Rectal smooth muscle tissue (tissue), 1 donor: Measurements from ENCODE around the gene BAZ2B.

Experiments used
- H3K27ac ChIP-seq: one replicate; pipeline ENCODE4 v1.7.0; 2013; ENCODE audit warnings: low read depth, low read length, inconsistent platforms
- H3K27me3 ChIP-seq: one replicate; pipeline ENCODE4 v1.7.0; 2013; ENCODE audit warnings: low read length; ENCODE audit not compliant: control insufficient read depth, insufficient read depth
- H3K36me3 ChIP-seq: one replicate; pipeline ENCODE4 v1.7.0; 2013; ENCODE audit warnings: low read length; ENCODE audit not compliant: control insufficient read depth, insufficient read depth
- H3K4me1 ChIP-seq: one replicate; pipeline ENCODE4 v1.7.0; 2013; ENCODE audit warnings: low read length; ENCODE audit not compliant: control insufficient read depth, insufficient read depth
- H3K4me3 ChIP-seq: one replicate; pipeline ENCODE4 v1.7.0; 2013; ENCODE audit warnings: low read length
- H3K9ac ChIP-seq: one replicate; pipeline ENCODE4 v1.7.0; 2013; ENCODE audit warnings: low read length

BAZ2B gene

GRCh38 chr2:159501743-159502142 lies 114.6 kb downstream of the BAZ2B start:
- Histone ChIP-seq H3K4me3 (no peak overlapping the region), H3K27me3 (no peaks in the 10 kb centered on the region), H3K27ac (no peak overlapping the region), H3K9ac (no peak overlapping the region), H3K36me3 (no peaks in the 10 kb centered on the region), H3K4me1 (no peaks in the 10 kb centered on the region)

GRCh38 chr2:159497847-159498246 lies 118.5 kb downstream of the BAZ2B start:
- Histone ChIP-seq H3K4me3 (no peak overlapping the region), H3K27ac (no peak overlapping the region)

GRCh38 chr2:159497256-159497655 lies 119.1 kb downstream of the BAZ2B start:
- Histone ChIP-seq H3K27me3 (no peaks in the 10 kb centered on the region), H3K4me1 (no peaks in the 10 kb centered on the region), H3K27ac (no peak overlapping the region), H3K4me3 (no peak overlapping the region), H3K9ac (no peak overlapping the region), H3K36me3 (no peaks in the 10 kb centered on the region)

More at GRCh38 chr2:159497847-159498246, 118.5 kb downstream of the BAZ2B start:
- Histone ChIP-seq H3K9ac (no peak overlapping the region), H3K4me1 (no peaks in the 10 kb centered on the region), H3K36me3 (no peaks in the 10 kb centered on the region), H3K27me3 (no peaks in the 10 kb centered on the region)

DNA sequence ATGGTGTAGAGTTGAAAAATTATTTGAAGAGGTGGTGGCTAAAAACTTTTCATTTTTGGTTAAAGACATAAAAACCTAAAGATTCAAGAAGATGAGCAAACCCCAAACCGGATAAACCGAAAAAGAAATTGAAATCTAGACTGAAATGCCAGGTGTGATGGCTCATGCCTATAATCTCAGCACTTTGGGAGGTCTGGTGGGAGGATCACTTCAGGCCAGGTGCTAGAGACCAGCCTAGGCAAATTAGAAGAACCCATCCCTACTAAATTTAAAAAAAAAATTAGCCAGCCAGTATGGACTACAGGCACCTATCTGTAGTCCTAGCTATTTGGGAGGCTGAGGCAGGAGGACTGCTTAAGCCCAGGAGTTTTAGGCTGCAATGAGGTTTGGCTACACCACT lies 126.9 kb downstream of the BAZ2B start:
- H3K9ac ChIP-seq, result no peak overlapping the region
- H3K4me1 ChIP-seq, result no peaks in the 10 kb centered on the region
- H3K4me3 ChIP-seq, result no peak overlapping the region
- H3K27me3 ChIP-seq, result no peaks in the 10 kb centered on the region
- no peaks in the 10 kb centered on the region for H3K36me3 ChIP-seq
- H3K27ac ChIP-seq, result no peak overlapping the region

- no peaks in the 10 kb centered on the region for H3K27me3 ChIP-seq
- H3K9ac ChIP-seq, result no peak overlapping the region
- no peak overlapping the region for H3K4me3 ChIP-seq
- H3K27ac ChIP-seq, result no peak overlapping the region
- H3K4me1 ChIP-seq, result no peaks in the 10 kb centered on the region
- no peaks in the 10 kb centered on the region for H3K36me3 ChIP-seq
These were observed 131.8 kb downstream of the BAZ2B start for GRCh38 chr2:159484532-159484931.

DNA sequence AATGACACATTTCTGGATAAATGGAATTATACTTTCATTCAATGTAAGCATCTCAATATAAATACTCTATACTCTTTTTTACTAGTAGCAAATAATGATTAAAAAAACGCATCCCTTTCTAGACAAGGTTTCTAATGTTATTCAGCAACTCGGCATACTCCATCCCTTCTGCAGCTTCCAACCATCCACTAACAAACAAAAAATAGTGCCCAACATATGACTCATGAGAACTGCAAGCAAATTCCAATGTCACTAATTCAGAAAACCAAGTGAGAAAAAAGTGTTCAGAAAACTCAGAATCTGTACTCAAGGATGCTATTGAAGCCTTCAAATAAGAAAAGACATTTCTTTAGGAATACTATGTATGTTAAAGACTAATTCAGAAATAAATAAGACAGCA lies 140.0 kb downstream of the BAZ2B start:
- Histone ChIP-seq H3K4me1 (no peaks in the 10 kb centered on the region), H3K27ac (no peak overlapping the region), H3K9ac (no peak overlapping the region), H3K27me3 (no peaks in the 10 kb centered on the region), H3K36me3 (no peaks in the 10 kb centered on the region), H3K4me3 (no peak overlapping the region)

GRCh38 chr2:159475793-159476192 lies 140.6 kb downstream of the BAZ2B start:
- Histone ChIP-seq H3K27me3 (no peaks in the 10 kb centered on the region), H3K4me3 (no peak overlapping the region), H3K27ac (no peak overlapping the region), H3K36me3 (no peaks in the 10 kb centered on the region), H3K9ac (no peak overlapping the region), H3K4me1 (no peaks in the 10 kb centered on the region)

DNA sequence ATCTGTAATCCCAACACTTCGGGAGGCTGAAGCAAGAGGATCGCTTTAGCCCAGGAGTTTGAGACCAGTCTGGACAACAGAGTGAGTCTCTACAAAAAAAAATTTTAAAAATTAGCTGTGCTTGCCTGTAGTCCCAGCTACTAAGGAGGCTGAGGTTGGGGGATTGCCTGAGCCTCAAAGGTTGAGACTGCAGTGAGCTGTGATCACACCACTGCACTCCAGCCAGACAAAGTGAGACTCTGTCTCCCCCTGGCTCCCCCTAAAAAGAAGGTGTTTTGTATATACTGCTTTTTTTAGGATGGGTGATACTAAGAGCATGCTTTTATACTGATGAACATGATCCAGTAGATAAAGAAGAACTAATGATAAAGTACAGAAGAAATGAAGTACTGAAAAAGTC lies 145.0 kb downstream of the BAZ2B start:
- no peak overlapping the region for H3K9ac ChIP-seq
- no peaks in the 10 kb centered on the region for H3K4me1 ChIP-seq
- no peak overlapping the region for H3K4me3 ChIP-seq
- H3K27me3 ChIP-seq, result no peaks in the 10 kb centered on the region
- H3K27ac ChIP-seq, result no peak overlapping the region
- H3K36me3 ChIP-seq, result peaks cover 3% of the 10 kb centered on the region

- Histone ChIP-seq H3K27me3 (no peaks in the 10 kb centered on the region), H3K36me3 (peaks cover 3% of the 10 kb centered on the region), H3K4me1 (no peaks in the 10 kb centered on the region), H3K9ac (no peak overlapping the region), H3K27ac (no peak overlapping the region), H3K4me3 (no peak overlapping the region)
These were observed 148.1 kb downstream of the BAZ2B start for GRCh38 chr2:159468257-159468656.

- Histone ChIP-seq H3K4me1 (no peaks in the 10 kb centered on the region), H3K9ac (no peak overlapping the region), H3K36me3 (peaks cover 3% of the 10 kb centered on the region), H3K27me3 (no peaks in the 10 kb centered on the region), H3K27ac (no peak overlapping the region), H3K4me3 (no peak overlapping the region)
These were observed 153.4 kb downstream of the BAZ2B start for GRCh38 chr2:159462961-159463360.

DNA sequence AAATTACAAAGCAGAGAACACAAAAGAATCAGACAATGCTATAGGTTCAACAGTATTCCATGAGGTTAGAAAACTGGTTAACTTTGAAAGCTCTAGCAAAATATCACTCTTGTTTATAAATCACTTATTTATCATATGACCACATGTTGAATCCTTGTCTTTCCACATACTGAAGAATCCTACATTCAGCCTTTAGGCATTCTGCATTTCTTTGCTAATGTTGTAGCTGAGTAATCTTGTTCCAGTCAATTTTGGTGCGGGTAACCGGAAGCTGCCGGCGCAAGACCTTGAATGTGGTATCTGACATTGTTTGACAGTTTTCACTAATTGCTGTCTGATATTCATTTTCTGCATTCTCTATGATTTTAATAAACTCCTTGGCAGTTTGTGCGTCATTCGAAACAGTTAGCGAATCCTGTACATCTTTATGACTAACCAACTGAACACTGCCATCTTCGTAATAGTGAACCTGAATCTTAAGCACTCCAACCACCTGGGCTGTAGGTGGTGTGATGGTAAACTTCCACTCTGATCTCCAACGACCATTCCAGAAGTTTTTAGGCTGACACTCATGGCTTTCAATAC lies 154.1 kb downstream of the BAZ2B start:
- H3K36me3 ChIP-seq, result no peaks in the 10 kb centered on the region

DNA sequence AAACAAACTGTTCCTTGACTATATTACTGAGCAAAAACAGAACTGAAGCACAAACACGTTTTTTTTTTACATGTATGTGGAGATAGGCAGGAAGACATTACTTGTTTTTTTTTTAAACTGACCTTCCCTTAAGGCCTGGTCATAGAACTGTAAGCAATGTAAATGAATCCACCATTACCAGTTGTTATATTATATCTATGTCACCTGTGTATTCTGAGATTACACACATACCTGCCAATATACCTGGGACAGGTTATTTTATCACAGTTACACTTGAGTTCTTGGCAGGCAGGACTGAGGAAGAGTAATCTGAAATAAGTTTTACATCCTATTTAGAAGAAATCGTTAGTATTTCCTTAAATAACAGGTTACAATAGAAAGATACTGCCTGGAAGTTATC lies 155.3 kb downstream of the BAZ2B start:
- Histone ChIP-seq H3K27ac (no peak overlapping the region), H3K4me3 (no peak overlapping the region), H3K4me1 (peaks cover 11% of the 10 kb centered on the region), H3K36me3 (no peaks in the 10 kb centered on the region), H3K27me3 (no peaks in the 10 kb centered on the region), H3K9ac (no peak overlapping the region)

More for the DNA sequence above, 154.1 kb downstream of the BAZ2B start:
- Histone ChIP-seq H3K4me3 (no peak overlapping the region), H3K4me1 (peaks cover 3% of the 10 kb centered on the region), H3K27me3 (no peaks in the 10 kb centered on the region), H3K27ac (no peak overlapping the region), H3K9ac (no peak overlapping the region)

DNA sequence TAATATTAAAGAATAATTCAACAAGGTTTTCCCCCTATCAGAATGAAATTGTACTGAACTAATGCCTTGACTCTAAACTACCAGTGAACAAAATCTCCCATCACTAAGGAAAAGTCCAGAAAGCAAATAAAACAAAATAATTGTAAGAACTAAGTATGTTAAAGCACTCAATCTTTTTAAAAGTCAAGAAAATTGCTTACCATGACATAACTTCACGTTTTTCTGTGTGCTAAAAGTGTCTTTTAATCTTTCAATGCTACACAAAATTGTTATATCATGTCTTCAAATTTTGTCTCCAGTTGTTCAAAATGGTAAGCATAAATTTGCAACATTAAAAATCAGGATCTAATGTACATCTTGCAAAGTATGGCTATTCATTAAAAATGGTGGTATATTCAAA lies 156.1 kb downstream of the BAZ2B start:
- H3K4me1 ChIP-seq, result peaks cover 13% of the 10 kb centered on the region

More for the DNA sequence above, 156.1 kb downstream of the BAZ2B start:
- Histone ChIP-seq H3K27me3 (no peaks in the 10 kb centered on the region), H3K9ac (no peak overlapping the region), H3K36me3 (no peaks in the 10 kb centered on the region), H3K27ac (no peak overlapping the region), H3K4me3 (no peak overlapping the region)
